ENCODE measurements around the gene PIGR. TPM values are rescaled to one million over a fixed set of nuclear protein-coding genes. Genes with fewer than 3 reads are reported as not detected.

Gene PIGR
- total RNA-seq, 2 experiments from 2014 or later: 0.07 TPM; not detected in 1

- H3K4me1 Mint-ChIP-seq (ENCODE audit: low read depth): no peaks in the 10 kb centered on the region
- POLR2A ChIA-PET: interaction anchor here (1.0 kb wide), 1 partner anchor 353 kb away, joined by 4 read pairs; no protein-coding TSS in a partner anchor
- H3K4me3 Mint-ChIP-seq: no peak overlapping the region
- CTCF ChIA-PET: interaction anchor here (4.5 to 9.2 kb wide), 2 partner anchors 19 to 52 kb away, joined by 27 to 182 read pairs; no protein-coding TSS in a partner anchor
- H3K27me3 Mint-ChIP-seq: peaks cover 5% of the 10 kb centered on the region
- H3K9me3 Mint-ChIP-seq: no peaks in the 10 kb centered on the region
- DNase-seq (no peak), ATAC-seq (no peak)
- TF ChIP-seq, protein P1, sequence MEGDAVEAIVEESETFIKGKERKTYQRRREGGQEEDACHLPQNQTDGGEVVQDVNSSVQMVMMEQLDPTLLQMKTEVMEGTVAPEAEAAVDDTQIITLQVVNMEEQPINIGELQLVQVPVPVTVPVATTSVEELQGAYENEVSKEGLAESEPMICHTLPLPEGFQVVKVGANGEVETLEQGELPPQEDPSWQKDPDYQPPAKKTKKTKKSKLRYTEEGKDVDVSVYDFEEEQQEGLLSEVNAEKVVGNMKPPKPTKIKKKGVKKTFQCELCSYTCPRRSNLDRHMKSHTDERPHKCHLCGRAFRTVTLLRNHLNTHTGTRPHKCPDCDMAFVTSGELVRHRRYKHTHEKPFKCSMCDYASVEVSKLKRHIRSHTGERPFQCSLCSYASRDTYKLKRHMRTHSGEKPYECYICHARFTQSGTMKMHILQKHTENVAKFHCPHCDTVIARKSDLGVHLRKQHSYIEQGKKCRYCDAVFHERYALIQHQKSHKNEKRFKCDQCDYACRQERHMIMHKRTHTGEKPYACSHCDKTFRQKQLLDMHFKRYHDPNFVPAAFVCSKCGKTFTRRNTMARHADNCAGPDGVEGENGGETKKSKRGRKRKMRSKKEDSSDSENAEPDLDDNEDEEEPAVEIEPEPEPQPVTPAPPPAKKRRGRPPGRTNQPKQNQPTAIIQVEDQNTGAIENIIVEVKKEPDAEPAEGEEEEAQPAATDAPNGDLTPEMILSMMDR (IDR thresholded peaks at IDR 0.05): no peak
- no peaks in the 10 kb centered on the region for H3K36me3 Mint-ChIP-seq (ENCODE audit: low read depth)
- no peak overlapping the region for H3K27ac Mint-ChIP-seq
- intact Hi-C loops (cut with micrococcal nuclease): no loop called here
Observed at GRCh38 chr1:206986402-206986801, 40.1 kb upstream of the PIGR start.

DNA sequence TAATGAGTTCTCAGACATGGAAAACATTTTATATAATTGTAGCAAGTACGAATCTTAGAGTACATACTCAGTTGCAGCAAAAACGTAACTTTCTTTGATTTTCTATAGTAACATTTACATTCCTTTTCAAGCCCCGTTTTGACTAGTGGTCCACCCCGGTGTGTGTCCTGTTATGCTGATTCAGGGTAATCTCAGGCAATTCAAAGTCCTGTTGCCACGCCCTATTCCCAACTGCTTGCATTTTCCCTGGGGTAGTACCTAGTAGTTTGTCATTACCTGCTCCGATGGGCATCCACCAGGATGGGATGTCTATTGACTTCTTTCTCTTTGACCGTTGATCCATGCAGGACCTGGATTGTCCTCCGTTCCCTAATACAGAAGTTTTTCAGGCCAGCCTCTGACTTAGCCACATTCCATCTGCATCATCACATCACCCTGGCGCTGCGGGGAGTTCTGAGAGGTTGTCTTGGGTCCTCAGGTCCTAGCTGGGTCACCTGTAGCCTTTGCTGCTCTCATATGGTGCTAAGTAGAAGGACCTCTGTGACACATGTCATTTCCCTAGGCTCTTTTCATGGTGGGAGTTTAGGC, 39.0 kb upstream of the PIGR start:
- Mint-ChIP-seq H3K27me3 (peaks cover 5% of the 10 kb centered on the region), H3K4me3 (no peak overlapping the region), H3K27ac (no peak overlapping the region), H3K36me3 (ENCODE audit: low read depth) (no peaks in the 10 kb centered on the region), H3K4me1 (ENCODE audit: low read depth) (no peaks in the 10 kb centered on the region), H3K9me3 (no peaks in the 10 kb centered on the region)
- TF ChIP-seq, protein P1 (IDR thresholded peaks at IDR 0.05): no peak
- ATAC-seq: no peak
- CTCF ChIA-PET: interaction anchor here (1.3 to 9.2 kb wide), 4 partner anchors 20 to 321 kb away, joined by 3 to 182 read pairs (median 15); no protein-coding TSS in a partner anchor
- POLR2A ChIA-PET: interaction anchor here (1.0 kb wide), 1 partner anchor 351 kb away, joined by 4 read pairs; no protein-coding TSS in a partner anchor
- intact Hi-C loops (cut with micrococcal nuclease): no loop called here
- no peak for DNase-seq

GRCh38 chr1:206982216-206982615, 36.0 kb upstream of the PIGR start:
- H3K27me3 Mint-ChIP-seq: peaks cover 5% of the 10 kb centered on the region
- CTCF ChIA-PET: interaction anchor here (0.6 to 9.2 kb wide), 72 partner anchors 9 to 517 kb away, joined by 3 to 182 read pairs (median 5); partner anchors contain the start of genes C1orf116, DYRK3, FCAMR and FCMR
- POLR2A ChIA-PET: interaction anchor here (1.0 to 1.5 kb wide), 2 partner anchors 28 to 46 kb away, joined by 3 to 4 read pairs; no protein-coding TSS in a partner anchor
- peak; percentile 79 for DNase-seq
- no peaks in the 10 kb centered on the region for H3K4me1 Mint-ChIP-seq (ENCODE audit: low read depth)
- no peaks in the 10 kb centered on the region for H3K9me3 Mint-ChIP-seq
- H3K4me3 Mint-ChIP-seq: no peak overlapping the region
- H3K27ac Mint-ChIP-seq: no peak overlapping the region
- H3K36me3 Mint-ChIP-seq (ENCODE audit: low read depth): no peaks in the 10 kb centered on the region
- TF ChIP-seq, protein P1 (IDR thresholded peaks at IDR 0.05): peak; percentile 78
- intact Hi-C loops (cut with micrococcal nuclease): loop anchor here (5.0 kb wide), 1 partner anchor 50 kb away; no protein-coding TSS in a partner anchor
- ATAC-seq: peak; percentile 82

GRCh38 chr1:206979379-206980043, 33.2 kb upstream of the PIGR start:
- POLR2A ChIA-PET: no interaction called here
- intact Hi-C loops (cut with micrococcal nuclease): loop anchor here (5.0 kb wide), 1 partner anchor 47 kb away; no protein-coding TSS in a partner anchor
- H3K36me3 Mint-ChIP-seq (ENCODE audit: low read depth): no peaks in the 10 kb centered on the region
- H3K9me3 Mint-ChIP-seq: no peaks in the 10 kb centered on the region
- no peak overlapping the region for H3K4me3 Mint-ChIP-seq
- H3K27me3 Mint-ChIP-seq: peaks cover 5% of the 10 kb centered on the region
- TF ChIP-seq, protein P1 (IDR thresholded peaks at IDR 0.05): peak; percentile 15
- ATAC-seq: peak; percentile 55
- no peak overlapping the region for H3K27ac Mint-ChIP-seq
- no peak for DNase-seq
- CTCF ChIA-PET: interaction anchor here (0.8 to 9.2 kb wide), 13 partner anchors 20 to 316 kb away, joined by 3 to 182 read pairs (median 4); partner anchors contain the start of gene IL20
- H3K4me1 Mint-ChIP-seq (ENCODE audit: low read depth): no peaks in the 10 kb centered on the region

Data from activated CD8-positive, alpha-beta T cell treated with anti-CD3 and anti-CD28 coated beads for 36 hours (primary cell).